MCF 10A (cell line): ENCODE data around the gene KAZN. TPM values are rescaled to one million over a fixed set of nuclear protein-coding genes. Genes with fewer than 3 reads are reported as not detected.
"Not testable (repeated sequence)": the region's sequence is repeated elsewhere in the genome, so short reads cannot be mapped to it uniquely, and the experiment has no call there.

ENCODE experiments used
- BruUV-seq: library from RNA; stranded (reverse); fragments of 400-500 nt; replicated peaks from 2 replicates; lab custom pipeline; 2021; lab: Mats Ljungman, UMichigan
- CTCF ChIA-PET: fragments of 300-600 bp; sonication (Branson Sonifier 250); formaldehyde crosslinking; extraction: SDS; loops from one replicate; lab custom pipeline; 2021; ENCODE audit warnings: antibody characterized with exemption, inconsistent platforms; lab: Yijun Ruan, JAX
- POLR2A ChIA-PET: fragments of 300-600, 350-650 bp; sonication (Branson Sonifier 250); formaldehyde crosslinking; extraction: SDS; loops from one replicate; lab custom pipeline; 2020; ENCODE audit warnings: antibody characterized with exemption, inconsistent platforms; lab: Yijun Ruan, JAX
- DNase-seq: peaks from one replicate; pipeline ENCODE4 v3.0.0-alpha.2; 2018; ENCODE audit not compliant: unreplicated experiment
- H3K27ac Mint-ChIP-seq: one replicate; pipeline ENCODE4 v1.8.0; 2022; ENCODE audit warnings: mild to moderate bottlenecking, low read depth, mixed read lengths; ENCODE audit not compliant: unreplicated experiment
- H3K27me3 Mint-ChIP-seq: one replicate; pipeline ENCODE4 v1.8.0; 2022; ENCODE audit warnings: mixed read lengths; ENCODE audit not compliant: insufficient read depth, unreplicated experiment
- H3K36me3 Mint-ChIP-seq: one replicate; pipeline ENCODE4 v1.8.0; 2022; ENCODE audit warnings: mild to moderate bottlenecking, moderate library complexity, mixed read lengths; ENCODE audit not compliant: insufficient read depth, unreplicated experiment
- H3K4me1 Mint-ChIP-seq: one replicate; pipeline ENCODE4 v1.8.0; 2022; ENCODE audit warnings: mixed read lengths; ENCODE audit not compliant: insufficient read depth, unreplicated experiment
- H3K4me3 Mint-ChIP-seq: one replicate; pipeline ENCODE4 v1.8.0; 2022; ENCODE audit warnings: mild to moderate bottlenecking, moderate library complexity, mixed read lengths; ENCODE audit not compliant: unreplicated experiment
- H3K9me3 Mint-ChIP-seq: one replicate; pipeline ENCODE4 v1.8.0; 2022; ENCODE audit warnings: mixed read lengths; ENCODE audit not compliant: unreplicated experiment
- CTCF ChIP-seq: fragments of 200-600 bp; IDR thresholded peaks from one replicate; pipeline ENCODE4 v1.8.0; 2022; ENCODE audit warnings: antibody characterized with exemption, mild to moderate bottlenecking; ENCODE audit not compliant: unreplicated experiment
- intact Hi-C: fragments of 100-400 bp; cut with micrococcal nuclease; formaldehyde crosslinking; loops from 2 replicates; pipeline ENCODE4 v1.14.1; 2022
- total RNA-seq: library from RNA; stranded (reverse); gene quantifications from 2 replicates; pipeline ENCODE4 v1.2.3, GENCODE V29; 2022

KAZN gene
- total RNA-seq, 1 experiment from 2014 or later, result 3.3 TPM

- CTCF ChIA-PET, result no interaction called here
- TF ChIP-seq CTCF, result no peak
- POLR2A ChIA-PET, result no interaction called here
- DNase-seq, result no peak
- H3K27me3 Mint-ChIP-seq, result no peaks in the 10 kb centered on the region
- no peaks in the 10 kb centered on the region for H3K4me1 Mint-ChIP-seq
- H3K36me3 Mint-ChIP-seq, result no peaks in the 10 kb centered on the region
- H3K27ac Mint-ChIP-seq, result no peak overlapping the region
- H3K9me3 Mint-ChIP-seq, result no peaks in the 10 kb centered on the region
- BruUV-seq, result no TSS peak
- intact Hi-C loops, result no loop called here
- no peak overlapping the region for H3K4me3 Mint-ChIP-seq
These were observed 440.6 kb downstream of the KAZN start for GRCh38 chr1:15039017-15039648.

- Mint-ChIP-seq H3K36me3 (no peaks in the 10 kb centered on the region), H3K27me3 (no peaks in the 10 kb centered on the region), H3K27ac (no peak overlapping the region), H3K9me3 (no peaks in the 10 kb centered on the region), H3K4me1 (no peaks in the 10 kb centered on the region), H3K4me3 (no peak overlapping the region)
- intact Hi-C loops, result loop anchor here (5.0 kb wide), 1 partner anchor 943 kb away; no protein-coding TSS in a partner anchor
- ChIA-PET CTCF (interaction anchor here (0.5 to 1.8 kb wide), 4 partner anchors 13 to 1074 kb away, joined by 3 to 7 read pairs (median 4); no protein-coding TSS in a partner anchor), POLR2A (no interaction called here)
- no peak for DNase-seq
- no TSS peak for BruUV-seq
- TF ChIP-seq CTCF, result no peak
These were observed 441.4 kb downstream of the KAZN start for GRCh38 chr1:15039901-15040300.

GRCh38 chr1:15040685-15041084, 442.2 kb downstream of the KAZN start:
- H3K27ac Mint-ChIP-seq, H3K4me3 Mint-ChIP-seq, DNase-seq, H3K9me3 Mint-ChIP-seq, H3K27me3 Mint-ChIP-seq, BruUV-seq, POLR2A ChIA-PET, H3K4me1 Mint-ChIP-seq, H3K36me3 Mint-ChIP-seq: not testable (repeated sequence)
- CTCF ChIA-PET, result interaction anchor here (1.2 to 1.8 kb wide), 2 partner anchors 14 to 1075 kb away, joined by 5 to 7 read pairs; no protein-coding TSS in a partner anchor
- intact Hi-C loops, result loop anchor here (5.0 kb wide), 1 partner anchor 943 kb away; no protein-coding TSS in a partner anchor

- H3K4me3 Mint-ChIP-seq, result no peak overlapping the region
- no peak for DNase-seq
- no peaks in the 10 kb centered on the region for H3K4me1 Mint-ChIP-seq
- H3K27ac Mint-ChIP-seq, result no peak overlapping the region
- H3K27me3 Mint-ChIP-seq, result no peaks in the 10 kb centered on the region
- no TSS peak for BruUV-seq
- no peaks in the 10 kb centered on the region for H3K9me3 Mint-ChIP-seq
- H3K36me3 Mint-ChIP-seq, result no peaks in the 10 kb centered on the region
- POLR2A ChIA-PET, result interaction anchor here (1.5 kb wide), 1 partner anchor 16 kb away, joined by 3 read pairs; no protein-coding TSS in a partner anchor
- TF ChIP-seq CTCF, result no peak
- intact Hi-C loops, result loop anchor here (5.0 kb wide), 1 partner anchor 946 kb away; no protein-coding TSS in a partner anchor
- CTCF ChIA-PET, result interaction anchor here (0.7 to 1.0 kb wide), 3 partner anchors 15 to 309 kb away, joined by 4 read pairs; no protein-coding TSS in a partner anchor
These were observed 444.4 kb downstream of the KAZN start for GRCh38 chr1:15042866-15043265.
